Activated CD8-positive, alpha-beta memory T cell treated with anti-CD3 and anti-CD28 coated beads for 4 hours (primary cell): ENCODE measurements around the gene EVI2B.
"Not testable (repeated sequence)": the region's sequence is repeated elsewhere in the genome, so short reads cannot be mapped to it uniquely, and the experiment has no call there.

Experiments
- DNase-seq, 2 donors: peaks; one replicate each; pipeline ENCODE4 v3.0.0-alpha.2; 2020; ENCODE audit warnings: low read depth in 2 of 2

The EVI2B gene

DNA sequence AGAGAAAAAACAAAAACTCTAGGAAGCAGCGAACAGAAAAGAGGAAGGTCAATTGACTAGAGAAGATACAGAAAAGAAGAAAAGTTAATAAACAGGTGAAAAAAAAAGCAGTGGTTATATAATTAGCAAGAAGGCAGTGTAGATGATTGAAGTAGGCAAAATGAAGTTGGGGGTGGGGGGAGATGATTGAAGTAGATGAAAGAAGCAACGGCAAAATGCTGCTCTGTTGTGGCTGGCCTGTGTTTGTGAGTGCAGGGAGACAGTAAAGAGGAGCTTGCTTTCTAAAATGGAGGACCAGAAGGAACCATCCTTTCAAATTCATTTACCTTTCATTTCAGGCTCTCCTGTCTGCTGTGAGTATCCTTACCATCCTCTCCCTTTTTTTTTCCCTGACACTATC is 3.6 kb downstream of the EVI2B start:
- peak in 1 of 2 donors; percentile 25 for DNase-seq

DNA sequence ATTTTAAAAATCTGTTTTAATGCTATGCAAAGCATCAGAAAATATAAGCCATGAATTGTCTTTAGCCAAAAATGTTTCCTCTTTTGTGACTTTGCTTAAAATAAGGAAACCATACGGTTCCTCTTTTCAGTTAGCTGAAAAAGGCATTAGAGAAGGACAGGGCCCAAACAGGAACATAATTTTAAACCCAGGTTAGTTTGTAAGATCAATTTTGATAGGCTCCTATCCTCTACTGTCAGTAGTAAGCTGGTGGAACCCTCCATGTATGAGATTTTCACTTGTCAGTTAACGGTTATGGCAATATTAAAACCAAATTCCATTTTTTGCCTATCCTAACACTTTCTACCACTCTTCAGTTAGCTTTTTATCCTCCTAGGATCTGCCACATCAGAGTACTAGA is 4.3 kb downstream of the EVI2B start:
- no peak for DNase-seq

DNA sequence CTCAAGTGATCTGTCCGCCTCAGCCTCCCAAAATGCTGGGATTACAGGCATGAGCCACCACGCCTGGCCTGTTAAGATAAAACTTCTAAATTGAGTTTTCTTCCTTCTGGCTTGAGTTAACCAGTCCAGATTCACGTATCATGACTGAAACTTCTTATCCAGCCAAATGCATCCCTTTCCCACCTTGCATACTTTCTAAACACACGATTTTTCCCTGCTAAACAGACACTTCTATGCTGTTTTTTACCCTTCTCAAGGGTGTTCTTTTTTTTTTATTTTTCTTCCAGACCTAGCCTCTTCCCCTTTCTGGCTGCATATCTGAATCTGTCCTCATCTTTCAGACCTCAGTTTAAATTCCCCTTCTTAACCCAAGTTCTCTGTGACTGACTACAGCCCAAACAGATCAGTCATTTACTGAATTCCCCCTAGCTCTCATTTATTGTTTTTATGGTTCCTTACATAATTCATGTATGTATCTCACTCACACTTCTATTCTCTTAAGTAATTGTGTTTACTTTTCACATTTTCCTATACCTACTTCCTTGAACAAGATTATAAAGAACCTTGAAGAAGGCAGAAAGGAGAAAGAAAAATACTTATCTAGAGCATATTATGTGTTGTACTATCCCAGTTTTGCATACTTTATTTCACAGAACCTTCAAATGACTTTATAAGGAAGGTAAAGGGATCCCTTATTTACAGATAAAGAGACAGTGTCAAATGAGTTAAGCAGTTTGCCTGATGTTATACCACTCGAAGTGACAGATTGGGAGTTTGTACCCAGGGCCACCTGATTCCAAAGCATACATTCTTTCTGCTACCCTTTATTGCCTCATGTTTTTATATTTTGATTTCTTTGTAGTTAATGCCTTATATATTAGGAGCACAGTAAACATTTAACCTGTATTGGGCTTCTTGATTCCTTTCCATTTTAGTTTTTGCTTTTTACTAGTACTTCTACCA is 5.2 kb downstream of the EVI2B start:
- no peak for DNase-seq

DNA sequence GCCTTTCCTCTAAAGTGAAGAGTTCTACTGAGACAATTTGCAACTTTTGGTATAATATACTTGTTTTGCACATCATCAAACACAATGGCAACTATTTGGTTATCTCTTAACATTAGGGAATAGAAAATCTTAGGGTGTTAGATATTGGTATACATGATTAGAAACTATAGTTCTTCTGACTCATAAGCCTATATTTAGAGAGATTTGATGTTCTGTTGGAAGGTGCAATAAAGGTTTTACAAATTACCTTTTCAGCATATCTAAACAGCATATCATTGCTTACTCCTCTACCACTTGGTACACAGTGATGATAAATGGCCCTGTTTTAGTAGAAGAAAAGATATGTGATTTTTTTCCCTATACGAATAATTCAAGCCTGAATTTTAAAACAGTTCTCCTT is 6.2 kb downstream of the EVI2B start:
- no peak for DNase-seq

DNA sequence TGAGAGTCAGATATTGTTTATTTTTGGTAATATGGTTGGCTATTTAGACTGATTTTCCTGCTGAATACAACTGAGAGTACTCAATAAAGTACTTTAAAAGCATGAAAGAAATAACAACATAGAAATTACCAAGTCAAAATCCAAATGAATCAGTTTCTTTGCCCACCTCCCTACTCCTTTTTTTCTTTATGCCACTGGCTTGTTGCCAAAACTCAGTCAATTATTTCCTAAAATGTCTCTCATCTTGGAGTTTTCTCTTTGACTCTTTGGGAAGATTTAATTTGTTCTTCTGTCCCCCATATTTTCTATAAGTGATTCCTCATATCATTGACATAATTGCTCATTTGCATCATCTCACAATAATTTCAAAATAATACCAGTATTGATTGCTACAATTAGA is 14.2 kb downstream of the EVI2B start:
- DNase-seq: no peak

DNA sequence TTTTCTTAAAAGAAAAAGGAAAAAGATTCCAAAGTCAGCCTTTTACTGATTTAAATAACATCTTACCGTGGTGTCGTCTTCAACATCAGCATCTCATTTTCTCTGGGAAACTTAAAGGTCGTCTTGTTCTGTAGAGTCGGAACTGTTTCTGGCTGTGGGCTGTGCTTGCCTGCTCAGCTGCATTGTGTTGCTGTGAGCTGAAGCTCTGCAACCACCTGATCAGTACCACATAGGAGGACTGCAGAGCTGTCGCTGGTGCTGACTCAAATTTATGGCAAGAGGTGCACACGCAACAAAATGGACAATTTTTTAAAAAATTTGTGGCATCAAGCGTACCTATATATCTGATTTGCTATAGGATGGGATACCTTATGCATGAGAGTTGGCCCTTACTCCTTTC is 16.8 kb downstream of the EVI2B start, which contains the start of gene OMG:
Gene OMG (minus strand): TSS at position 150 of the 400 bp plus-strand sequence. CDS start 908 bp downstream, outside the sequence.
- DNase-seq: no peak

DNA sequence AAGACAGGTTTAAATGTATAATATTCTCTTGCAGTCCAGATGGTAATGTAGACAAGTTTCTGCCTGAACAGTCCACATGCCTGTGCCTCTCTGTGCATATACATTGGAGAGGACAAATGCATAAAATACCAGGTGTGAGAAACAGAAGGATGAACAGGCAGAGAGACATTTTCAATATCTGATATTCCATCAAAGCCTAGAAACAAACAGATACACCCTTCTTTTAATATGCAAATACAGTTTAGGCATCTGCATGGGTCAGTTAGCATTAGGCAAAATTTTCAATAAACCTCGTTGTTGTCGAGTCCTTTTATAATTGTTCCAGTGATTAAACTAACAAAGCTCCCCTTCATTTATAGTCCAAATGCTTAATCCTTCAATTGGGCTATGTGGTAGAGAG is 17.7 kb downstream of the EVI2B start:
- DNase-seq: no peak

DNA sequence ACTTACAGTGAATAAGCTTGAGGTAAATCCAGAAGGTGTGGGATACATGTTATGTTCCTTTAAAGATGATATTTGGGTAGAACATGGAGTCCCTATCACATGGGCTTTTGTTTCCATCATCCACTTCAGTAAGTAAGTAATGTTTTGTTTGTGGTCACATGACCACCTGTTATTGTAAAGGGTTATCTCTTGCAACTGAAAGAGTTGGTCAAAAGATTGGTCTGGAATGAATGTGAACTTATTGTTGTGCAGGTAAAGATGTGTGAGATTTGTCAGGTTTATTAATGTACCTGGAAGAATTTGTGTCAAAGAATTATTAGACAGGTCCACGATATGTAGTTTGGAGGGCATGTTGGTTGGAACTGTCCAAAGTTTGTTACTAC is 18.4 kb downstream of the EVI2B start:
- DNase-seq: no peak

DNA sequence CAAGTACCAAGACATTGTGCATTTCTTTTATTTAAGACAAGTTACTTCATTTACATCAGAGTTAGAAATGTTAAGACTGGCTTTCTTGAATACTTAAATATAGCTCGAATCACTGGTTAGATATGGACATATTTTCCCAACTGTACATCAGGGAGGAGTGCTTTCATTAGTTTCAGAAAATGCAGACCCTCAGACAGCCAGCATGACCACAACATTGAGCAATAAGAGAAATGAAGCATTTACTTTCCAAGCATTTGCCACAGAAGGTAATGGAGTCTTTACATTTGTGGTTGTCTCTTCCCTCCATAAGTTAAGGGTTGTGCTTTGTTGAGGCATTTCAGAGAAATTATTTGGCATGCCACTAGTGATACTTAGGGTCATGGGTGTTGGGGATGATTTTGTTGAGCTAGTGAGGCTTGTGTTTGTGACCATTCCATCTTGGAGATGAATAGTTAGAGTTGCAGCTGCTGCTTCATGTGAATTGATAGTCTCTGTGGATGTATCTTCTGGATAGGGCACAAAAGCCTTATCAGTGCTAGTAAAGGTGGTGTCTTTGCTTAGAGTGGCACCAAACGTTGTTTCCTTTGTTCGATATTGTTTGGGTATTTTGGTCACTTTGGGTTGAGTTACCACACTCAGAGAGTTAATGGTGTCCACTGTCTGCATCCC is 18.9 kb downstream of the EVI2B start:
- no peak for DNase-seq

DNA sequence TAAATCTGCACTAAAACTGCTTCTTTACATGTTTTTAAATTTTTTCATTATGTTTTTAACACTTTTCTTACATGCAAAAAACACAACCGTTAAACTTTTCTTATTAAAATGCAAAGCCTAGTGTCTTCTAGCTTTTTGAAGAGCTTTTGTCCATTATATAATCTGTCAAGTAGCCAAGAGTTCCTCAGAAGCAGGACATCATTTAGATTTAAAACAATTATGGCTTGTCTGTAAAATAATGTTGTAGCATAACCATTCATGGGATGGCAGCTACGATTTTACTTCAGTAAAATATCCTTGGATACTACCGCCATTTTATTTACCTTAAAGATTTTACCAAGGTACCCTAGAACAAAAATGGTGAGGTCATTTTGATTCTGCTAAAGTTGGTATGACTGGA is 19.6 kb downstream of the EVI2B start:
- no peak for DNase-seq

DNA sequence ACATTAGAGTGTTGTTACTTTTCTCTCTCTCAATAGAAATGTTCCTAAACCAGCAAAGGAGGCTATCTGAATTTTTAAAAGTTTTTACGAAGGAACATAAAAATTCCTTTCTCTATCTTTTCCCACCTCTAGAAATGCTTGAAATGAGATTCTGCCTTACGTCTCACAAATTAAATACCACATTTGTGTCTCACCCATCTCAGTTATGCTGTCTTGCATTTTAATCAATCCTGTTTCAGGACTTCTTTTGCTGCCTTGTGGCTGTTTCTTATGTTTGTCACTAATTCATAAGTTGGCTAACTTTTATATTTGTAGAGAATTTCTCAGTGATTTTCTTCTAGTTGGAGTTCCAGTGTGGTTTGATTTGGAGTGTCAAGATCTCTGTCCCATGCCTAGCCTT is 20.3 kb downstream of the EVI2B start:
- DNase-seq: no peak

DNA sequence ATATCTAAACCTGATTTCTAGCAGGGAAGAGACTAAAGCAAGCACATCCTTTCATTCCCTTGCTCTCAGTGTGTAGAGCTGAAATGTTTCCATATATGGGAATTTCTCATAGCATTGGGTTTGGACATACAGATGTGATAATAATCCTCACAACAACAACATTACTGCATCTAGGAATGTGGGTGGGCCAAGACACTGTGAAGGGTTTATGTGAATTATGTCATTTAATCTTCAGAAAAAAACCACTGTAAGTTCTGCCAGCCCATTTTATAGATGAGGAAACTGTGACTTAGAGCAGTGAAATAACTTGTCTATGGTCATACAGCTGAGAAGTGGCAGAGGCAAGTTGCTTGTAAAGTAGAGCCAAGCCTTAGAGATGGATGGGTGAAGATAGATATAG is 22.0 kb downstream of the EVI2B start:
- DNase-seq: no peak

DNA sequence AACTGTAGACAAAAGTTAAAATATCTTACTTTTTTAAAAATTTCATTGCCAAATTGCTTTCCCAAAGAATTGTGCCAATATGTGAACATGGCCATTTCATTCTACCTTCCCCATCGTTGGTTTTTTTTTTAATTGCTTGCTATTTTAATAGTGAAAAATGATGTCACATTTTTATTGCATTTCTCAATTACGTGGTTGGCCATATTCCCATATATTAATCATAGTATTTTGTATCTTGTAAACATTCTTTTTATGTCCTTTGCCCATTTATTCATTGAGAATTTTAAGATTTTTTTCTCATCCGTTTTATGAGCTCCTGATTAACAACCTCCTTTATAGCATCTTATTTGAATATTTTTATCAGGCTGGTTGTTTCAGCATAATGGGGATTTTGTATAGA is 24.1 kb downstream of the EVI2B start:
- no peak for DNase-seq

DNA sequence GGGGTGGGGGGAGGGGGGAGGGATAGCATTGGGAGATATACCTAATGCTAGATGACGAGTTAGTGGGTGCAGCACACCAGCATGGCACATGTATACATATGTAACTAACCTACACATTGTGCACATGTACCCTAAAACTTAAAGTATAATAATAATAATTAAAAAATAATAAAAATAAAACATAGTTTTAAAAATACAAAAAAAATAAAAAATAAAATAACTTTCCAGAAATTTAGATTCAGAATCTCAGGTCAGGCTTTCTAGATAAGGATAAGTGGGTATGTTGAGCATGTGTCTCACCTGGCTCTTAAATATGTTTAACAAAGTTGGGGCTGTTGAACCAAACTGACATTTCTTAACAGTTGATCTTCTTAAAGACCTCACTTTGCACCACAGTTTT is 25.9 kb downstream of the EVI2B start:
- DNase-seq: not testable (repeated sequence)

DNA sequence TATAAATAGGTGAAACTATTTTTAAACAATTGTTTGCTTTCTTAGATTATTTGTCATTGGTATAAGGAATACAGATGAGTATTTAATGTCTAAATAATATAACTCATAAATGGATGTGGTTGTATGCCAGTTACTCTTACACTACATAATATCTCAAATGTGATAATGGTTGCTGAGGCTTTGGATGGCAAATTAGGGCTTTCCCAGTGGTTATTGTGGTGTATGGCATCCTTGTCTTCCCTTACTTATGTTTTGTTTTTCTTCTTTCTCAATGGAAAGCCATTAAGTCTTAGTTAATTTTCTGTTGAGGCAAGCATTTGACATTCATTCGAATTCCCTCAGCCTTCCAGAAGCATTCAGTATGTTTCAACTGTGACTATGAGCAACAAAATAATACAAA is 27.3 kb downstream of the EVI2B start:
- no peak for DNase-seq

DNA sequence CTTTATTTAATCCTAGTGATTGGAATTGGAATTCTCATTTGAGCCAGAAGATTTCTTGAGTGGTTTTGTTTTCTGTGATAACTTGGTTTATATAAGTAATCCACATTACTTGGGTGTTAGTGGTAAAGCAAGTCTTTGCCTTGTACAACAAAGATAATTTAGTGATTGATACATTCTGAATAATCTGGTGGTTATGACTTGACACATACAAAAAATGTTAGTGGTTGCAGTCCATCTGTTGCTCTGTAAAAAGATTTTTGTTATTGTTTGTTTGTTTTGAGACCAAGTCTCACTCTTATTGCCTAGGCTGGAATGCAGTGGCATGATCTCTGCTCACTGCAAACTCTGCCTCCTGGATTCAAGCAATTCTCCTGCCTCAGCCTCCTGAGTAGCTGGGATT is 30.0 kb downstream of the EVI2B start:
- no peak for DNase-seq

DNA sequence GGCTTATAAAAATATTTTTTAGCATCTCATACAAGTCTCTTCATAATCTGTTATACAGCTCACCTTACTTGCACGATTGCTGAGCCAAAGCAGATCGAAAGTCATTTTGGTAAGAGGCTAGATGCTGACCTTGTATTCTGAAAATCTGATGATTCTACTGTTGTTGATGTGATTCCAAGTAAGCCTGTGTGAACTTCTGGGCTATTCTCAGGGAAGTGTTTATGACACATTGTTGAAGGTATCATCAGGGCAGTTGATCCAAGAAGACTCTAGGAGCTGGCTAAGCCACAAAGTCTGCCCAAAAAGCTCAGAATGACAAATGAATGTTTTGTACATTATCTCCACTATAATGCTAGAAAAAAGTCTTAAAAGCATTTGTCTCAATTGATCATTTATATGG is 32.8 kb downstream of the EVI2B start:
- no peak for DNase-seq

DNA sequence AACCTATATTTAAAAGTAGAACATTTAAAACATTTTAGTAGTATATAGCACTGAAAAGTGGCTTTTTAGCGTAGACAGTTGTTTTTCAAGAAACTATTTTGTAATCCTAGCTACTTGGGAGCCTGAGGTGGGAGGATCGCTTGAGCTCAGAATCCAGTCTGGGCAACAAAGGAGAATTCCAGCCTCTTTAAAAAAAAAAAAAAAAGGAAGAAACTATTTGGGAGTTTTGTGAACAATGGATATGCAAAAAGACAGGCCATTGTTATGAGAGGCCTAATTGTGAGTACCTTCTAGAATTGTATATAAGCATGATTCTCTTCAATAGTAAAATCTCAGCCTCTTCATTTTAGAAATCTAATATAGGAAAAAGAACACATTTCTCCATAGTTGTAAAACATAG is 34.5 kb downstream of the EVI2B start:
- DNase-seq: no peak

DNA sequence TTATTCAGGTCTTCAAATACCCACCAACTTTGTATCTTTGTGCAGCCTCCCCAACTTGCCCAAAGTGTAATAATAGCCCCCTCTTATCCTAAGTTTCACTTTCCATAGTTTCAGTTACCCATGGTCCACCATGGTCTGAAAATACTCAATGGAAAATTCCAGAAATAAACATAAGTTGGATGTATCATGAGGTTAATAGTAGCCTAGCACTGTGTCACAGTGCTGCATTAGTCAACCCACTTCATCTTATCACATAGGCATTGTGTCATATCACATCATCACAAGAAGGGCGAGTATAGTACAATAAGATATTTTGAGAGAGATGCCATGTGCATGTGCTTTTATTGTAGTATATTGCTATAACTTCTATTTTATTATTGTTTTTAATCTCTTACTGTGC is 38.7 kb downstream of the EVI2B start:
- DNase-seq: no peak

DNA sequence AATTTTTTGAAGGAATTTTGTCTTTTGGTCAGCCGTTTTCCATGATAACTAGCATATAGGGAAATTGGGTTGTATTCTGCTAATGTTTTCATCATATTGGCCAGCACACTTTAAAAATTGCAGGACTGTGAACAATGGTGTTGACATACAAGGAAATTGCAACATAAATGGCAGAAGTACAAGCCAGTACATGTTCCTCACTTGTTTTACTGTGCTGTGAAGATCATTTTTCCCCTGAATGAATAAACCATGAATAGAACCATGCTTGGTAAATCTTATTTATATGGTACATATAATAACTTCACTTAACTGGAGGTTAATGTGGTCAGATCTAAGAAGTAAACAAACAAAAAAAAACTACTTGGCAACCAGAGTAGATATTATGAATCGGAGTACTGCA is 39.6 kb downstream of the EVI2B start:
- no peak for DNase-seq

DNA sequence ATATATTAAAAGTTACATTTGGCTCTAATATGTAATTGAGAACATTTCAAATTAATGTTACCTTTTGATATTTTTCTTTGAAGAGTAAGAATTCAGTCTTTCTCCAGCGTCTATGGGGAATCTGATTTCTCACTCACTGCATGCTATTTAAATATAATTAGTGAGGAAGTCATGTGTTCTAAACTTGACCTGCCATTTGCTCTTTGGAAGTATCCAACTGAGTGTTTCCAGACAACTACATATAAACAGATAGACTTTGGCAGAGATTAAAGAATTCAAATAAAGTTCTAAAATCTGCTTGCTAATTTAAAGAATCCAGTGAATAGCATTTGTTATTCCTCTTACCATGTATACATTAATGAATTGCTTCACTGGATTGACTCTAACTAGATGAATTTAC is 40.3 kb downstream of the EVI2B start:
- no peak for DNase-seq

DNA sequence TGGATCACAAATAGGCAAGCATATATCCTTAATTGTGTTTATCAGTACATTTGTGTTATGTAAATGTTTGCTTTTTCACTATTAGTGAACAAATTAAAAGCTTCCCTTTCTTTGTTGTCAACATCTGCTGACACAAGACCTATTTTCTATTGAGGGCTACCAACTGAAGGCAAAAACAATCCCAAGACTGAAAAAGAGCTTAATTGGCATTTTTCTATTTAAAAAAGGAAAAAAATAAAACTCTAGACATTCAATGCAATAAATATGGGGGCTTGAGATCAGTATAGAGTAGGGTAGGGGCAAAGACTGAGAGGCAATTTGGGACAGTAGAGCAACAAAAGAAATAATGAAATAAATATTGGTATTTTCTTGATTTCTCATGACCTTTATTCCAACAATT is 41.1 kb downstream of the EVI2B start:
- no peak for DNase-seq

DNA sequence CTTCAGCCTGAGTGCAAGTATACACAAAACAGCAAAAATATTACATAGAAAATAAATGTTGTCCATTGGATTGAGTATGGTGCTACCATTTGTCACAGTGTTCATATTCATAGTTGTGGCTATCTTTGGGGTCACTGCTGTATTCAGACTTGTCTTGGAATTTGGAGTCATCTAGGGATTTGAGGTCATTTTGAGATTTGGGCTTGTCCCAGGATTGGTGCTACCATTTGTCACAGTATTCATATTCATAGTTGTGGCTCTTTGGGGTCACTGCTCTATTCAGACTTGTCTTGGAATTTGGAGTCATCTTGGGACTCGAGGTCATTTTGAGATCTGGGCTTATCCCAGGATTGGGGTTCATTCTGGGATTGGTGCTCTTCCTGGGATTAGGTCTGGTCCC is 41.6 kb downstream of the EVI2B start:
- DNase-seq: no peak
